ENCODE results near the gene ABCF3.
"Not testable (repeated sequence)": the region's sequence is repeated elsewhere in the genome, so short reads cannot be mapped to it uniquely, and the experiment has no call there.

The ABCF3 gene

DNA sequence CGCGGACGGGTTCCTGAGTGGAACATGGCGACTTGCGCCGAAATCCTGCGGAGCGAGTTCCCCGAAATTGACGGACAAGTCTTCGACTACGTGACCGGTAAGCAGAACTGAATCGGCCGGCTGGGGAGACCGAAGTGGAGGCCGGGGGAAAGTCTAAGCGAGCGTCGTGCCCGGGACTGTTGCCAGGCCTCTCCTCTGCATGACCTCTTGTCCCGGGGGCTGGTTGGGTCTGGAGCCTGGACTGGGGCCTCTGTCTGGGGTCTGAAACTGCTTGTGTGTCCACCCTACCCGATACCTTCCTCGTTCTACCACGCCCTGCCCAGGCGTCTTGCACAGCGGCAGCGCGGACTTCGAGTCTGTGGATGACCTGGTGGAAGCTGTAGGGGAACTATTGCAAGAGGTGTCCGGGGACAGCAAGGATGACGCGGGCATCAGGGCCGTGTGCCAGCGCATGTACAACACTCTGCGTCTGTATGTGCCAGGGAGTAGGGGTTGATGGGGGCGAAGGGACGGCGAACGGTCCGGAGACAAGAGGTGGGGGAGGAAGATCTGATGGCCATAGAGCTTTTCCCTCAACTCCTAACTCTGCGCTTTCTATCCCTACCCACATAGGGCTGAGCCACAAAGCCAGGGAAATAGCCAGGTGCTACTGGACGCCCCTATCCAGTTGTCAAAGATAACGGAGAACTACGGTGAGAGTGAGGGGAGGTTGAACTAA is at the start of gene ABCF3:
Gene ABCF3, plus strand, starts transcription at position 16 of the 718 bp plus-strand sequence. Its CDS starts 9 bp downstream, at position 25.
- no peak for DNase-seq (ENCODE audit: low read depth)

DNA sequence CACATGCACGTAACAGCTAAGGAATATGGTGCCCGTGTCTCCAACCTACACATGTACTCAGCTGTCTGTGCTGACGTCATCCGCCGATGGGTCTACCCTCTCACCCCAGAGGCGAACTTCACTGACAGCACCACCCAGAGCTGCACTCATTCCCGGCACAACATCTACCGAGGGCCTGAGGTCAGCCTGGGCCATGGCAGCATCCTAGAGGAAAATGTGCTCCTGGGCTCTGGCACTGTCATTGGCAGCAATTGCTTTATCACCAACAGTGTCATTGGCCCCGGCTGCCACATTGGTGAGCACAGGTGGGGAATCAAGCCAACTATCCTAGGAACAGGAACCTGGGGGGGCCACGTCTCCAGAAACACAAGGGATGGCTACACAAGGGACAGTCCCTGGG is 45.6 kb upstream of the ABCF3 start:
- no peak for DNase-seq (ENCODE audit: low read depth)

- no peak for DNase-seq (ENCODE audit: low read depth)
Observed at GRCh38 chr3:184142199-184142598, 43.8 kb upstream of the ABCF3 start.

DNA sequence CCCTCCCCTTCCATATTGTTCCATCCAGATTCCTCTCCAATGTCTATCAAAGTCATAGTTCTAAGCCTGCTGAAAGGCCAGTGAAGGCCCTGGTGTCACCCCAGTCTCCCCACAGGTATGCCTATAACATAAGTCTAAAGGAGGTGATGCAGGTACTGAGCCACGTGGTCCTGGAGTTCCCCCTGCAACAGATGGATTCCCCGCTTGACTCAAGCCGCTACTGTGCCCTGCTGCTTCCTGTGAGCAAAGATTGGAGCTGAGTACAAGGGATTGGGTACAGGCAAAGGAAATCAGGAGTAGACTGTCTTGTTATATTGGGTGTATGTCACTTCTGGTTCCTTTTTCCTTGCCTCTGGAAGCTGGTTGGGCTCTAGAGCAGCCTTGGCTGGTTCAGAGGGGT is 42.7 kb upstream of the ABCF3 start:
- DNase-seq (ENCODE audit: low read depth): no peak

DNA sequence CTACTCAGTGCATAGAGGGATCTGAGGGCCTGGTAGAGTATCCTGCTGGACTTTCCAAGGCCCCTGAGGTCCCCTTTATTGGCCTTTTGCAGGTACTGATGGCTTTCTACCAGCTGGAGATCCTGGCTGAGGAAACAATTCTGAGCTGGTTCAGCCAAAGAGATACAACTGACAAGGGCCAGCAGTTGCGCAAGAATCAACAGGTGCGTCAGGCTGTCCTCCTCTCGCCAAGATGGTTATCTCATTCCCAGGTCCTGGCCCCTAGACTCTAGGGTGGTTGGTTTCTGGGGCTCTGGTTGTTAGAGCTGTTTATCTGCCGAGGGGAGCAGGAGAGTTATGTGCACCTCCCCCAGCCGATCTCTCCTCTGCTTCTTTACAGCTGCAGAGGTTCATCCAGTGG is 41.5 kb upstream of the ABCF3 start:
- no peak for DNase-seq (ENCODE audit: low read depth)

DNA sequence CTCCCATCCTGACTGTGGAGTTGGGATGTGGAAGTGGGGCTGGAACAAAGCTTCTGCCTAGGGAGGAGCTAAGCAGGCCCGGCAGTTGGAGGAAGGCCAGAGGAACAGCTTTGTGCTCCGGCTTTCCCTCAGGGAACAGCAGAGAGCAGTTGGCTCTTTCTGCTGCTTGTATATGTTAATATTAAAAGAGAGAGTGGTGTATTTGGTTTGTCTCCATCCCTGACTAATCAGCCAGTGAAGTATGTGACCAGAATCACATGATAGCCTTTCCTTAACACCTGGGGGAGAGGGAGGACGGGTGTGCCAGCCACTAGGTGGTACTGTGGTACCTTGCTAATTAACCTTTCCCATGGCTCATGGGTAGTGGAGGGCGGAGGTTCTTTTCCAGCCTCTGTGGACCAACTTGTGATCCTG is 40.9 kb upstream of the ABCF3 start:
- DNase-seq (ENCODE audit: low read depth): no peak

DNA sequence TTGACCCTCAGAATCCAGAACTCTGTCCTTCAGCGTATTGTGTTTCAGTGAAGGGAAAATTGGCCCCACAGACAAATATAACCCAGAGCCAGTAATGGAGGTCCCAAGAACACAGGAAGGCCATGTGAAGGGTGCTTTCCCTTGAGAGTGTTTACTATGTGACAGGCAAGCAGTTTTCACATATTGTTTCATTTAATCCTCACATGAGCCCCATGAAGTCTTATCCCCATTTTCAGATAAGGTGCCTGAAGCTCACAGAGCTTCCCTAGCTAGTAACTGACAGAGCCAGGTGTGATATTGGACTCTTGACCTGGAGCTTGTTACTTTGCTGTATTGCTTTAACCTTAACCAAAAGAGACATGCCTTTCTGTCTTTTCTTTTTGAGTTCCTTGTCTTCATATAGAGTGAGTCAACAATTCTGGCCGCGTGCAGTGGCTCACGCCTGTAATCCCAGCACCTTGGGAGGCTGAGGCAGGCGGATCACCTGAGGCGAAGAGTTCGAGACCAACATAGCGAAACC is 40.2 kb upstream of the ABCF3 start:
- no peak for DNase-seq (ENCODE audit: low read depth)

- no peak for DNase-seq (ENCODE audit: low read depth)
Observed at GRCh38 chr3:184148076-184148475, 37.9 kb upstream of the ABCF3 start.

GRCh38 chr3:184149123-184149522 is 36.9 kb upstream of the ABCF3 start:
- no peak for DNase-seq (ENCODE audit: low read depth)

GRCh38 chr3:184149770-184150169 is 36.2 kb upstream of the ABCF3 start:
- not testable (repeated sequence) for DNase-seq (ENCODE audit: low read depth)

DNA sequence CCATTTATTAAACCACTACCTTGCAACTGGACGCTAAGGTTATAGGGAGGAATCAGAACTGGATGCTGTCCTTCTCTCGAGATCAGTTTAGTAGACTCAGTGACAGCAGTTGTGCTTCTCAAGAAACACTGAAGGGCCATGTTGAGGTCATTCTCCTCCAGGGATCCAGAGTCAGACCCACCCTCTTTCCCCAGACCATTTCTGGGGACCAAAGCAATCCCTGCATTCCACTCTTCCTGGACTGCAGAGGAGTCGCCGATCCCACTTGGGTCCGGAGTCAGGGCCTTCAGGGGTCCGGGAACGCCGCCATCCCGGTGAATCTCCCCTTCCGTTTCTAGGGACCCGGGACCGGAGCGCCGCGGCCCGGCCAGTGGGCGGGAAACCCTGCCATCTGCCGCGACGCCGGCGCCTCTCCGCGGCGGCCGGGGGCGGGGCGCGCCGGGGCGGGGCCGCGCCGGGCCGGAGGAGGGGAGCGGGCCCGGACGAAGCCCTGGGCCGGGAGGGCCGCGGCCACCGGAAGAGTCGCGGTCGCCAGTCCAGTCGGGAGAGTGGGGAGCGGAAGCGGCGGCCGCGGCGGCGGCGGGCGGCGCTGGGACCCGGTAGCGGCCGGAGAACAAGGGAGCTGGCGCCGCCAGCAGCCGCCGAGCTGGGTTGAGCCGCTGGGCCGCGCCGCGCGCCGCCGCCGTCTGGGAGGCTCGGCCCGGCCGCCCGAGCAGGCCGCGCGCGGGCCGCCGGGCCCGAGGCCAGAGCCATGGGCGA is 30.9 kb upstream of the ABCF3 start, which contains the start of gene DVL3:
Gene DVL3, plus strand, starts transcription at position 493 of the 759 bp plus-strand sequence. Its CDS starts 259 bp downstream, at position 752.
- DNase-seq (ENCODE audit: low read depth): no peak

- DNase-seq (ENCODE audit: low read depth): peak; percentile 11
Observed at GRCh38 chr3:184155644-184156521, 30.1 kb upstream of the ABCF3 start.

DNA sequence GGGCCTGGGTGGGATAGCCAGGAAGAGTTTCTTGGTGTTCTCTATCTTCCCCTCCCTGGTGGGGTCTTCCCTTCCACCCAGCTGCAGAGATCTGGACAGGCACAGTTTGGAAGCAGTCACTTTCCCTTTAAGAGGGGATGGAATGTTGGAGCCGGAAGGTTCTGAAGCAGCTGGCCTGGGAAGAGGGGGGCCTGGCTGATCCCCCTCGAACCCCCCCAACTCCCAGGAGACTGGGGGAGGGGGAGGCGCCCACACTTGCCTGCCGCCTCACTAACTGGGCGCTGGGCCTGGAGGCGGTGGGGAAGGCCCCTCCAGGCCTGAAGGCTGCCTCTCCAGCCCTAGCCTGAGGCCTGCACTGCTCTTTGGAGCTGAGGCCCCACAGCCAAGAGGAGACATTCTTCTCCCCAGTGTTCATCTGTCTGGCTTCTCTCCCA is 29.5 kb upstream of the ABCF3 start:
- no peak for DNase-seq (ENCODE audit: low read depth)

DNA sequence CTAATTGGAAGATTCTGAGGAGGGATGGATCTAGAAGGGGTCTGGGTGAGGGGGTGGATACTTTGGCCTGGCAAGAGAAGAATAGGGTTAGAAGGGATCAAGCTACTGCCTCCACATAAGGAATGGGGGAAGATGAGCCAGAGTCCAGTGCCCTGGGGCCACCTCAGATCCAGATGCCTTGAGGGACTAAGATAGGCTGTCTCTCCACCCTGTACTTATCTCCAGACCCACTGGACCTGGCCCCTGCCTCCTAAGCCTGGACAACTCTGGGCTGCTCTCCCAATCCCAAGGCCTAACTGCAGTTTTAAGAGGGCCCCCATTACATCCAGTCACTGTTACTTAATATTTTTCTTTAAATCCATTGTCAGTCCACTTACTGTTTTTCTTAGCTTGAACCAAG is 28.8 kb upstream of the ABCF3 start:
- no peak for DNase-seq (ENCODE audit: low read depth)

GRCh38 chr3:184158404-184158803 is 27.6 kb upstream of the ABCF3 start:
- no peak for DNase-seq (ENCODE audit: low read depth)

GRCh38 chr3:184160456-184160855 is 25.5 kb upstream of the ABCF3 start:
- DNase-seq (ENCODE audit: low read depth): no peak

GRCh38 chr3:184162571-184163070 is 23.4 kb upstream of the ABCF3 start:
- DNase-seq (ENCODE audit: low read depth): not testable (repeated sequence)

DNA sequence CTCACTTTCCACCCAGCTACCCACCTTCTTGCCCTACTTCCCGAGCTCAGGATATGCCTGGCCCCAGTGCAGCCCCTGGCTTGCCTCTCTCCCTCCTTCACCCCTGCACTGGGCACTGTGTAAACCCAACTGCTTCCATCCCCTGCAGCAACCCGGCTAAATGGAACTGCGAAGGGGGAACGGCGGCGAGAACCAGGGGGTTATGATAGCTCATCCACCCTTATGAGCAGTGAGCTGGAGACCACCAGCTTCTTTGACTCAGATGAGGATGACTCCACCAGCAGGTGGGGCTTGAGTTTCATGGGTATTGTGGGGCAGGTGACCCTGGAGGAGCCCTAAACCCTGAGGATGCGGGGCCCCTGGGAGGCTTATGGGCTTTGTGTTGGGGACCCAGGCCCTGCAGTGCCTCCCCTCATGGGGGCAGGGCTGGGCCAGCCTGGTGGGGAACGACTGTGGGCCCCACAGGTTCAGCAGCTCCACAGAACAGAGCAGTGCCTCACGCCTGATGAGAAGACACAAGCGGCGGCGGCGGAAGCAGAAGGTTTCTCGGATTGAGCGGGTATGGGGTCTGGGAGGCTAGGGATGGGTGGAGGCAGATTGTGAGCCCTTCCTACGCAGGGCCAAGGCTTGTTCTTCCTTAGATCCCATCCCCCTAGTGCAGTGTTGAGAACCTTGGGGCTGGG is 21.2 kb upstream of the ABCF3 start:
- no peak for DNase-seq (ENCODE audit: low read depth)

DNA sequence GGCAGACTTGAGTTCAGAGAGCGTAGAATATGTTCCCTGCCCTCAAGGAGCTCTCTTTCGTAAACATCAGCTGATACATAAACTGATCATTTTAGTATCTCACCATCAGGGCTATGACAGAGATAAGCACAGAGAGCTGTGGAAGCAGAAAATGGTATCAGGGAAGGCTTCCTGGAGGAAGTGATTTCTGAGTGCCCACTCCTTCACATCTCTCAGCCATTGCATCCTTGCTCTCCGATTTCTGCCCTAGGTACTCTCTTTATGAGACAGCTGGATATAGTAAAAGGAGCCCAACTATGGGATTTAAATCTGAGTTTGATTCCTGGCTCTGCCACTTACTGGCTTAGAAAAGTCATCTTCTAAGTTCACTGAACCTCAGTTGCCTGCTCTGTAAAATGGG is 20.5 kb upstream of the ABCF3 start:
- no peak for DNase-seq (ENCODE audit: low read depth)

DNA sequence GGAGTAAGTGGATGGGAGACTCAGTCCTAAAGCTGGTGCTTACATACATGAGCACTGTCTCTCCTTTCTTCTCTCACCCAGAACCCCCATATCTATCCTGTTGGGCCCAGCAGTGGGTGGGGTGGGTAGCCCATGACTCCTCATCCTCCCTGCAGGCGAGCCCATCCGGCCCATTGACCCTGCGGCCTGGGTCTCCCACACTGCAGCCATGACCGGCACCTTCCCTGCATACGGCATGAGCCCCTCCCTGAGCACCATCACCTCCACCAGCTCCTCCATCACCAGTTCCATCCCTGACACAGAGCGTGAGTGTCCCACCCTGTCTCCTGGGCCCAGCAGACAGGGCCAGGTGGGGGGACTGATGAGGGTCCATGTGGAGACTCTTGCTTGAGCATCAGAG is 19.3 kb upstream of the ABCF3 start:
- DNase-seq (ENCODE audit: low read depth): no peak

- no peak for DNase-seq (ENCODE audit: low read depth)
Observed at GRCh38 chr3:184167786-184168185, 18.2 kb upstream of the ABCF3 start.

Data from stimulated activated CD8-positive, alpha-beta memory T cell treated with anti-CD3 and anti-CD28 coated beads, Interleukin-15, amount 100 ng/mL, for 1 hour (primary cell).